K562 (cell line): ENCODE measurements around the gene EPHB2. TPM values are rescaled to one million over a fixed set of nuclear protein-coding genes. Genes with fewer than 3 reads are reported as not detected.

Source experiments
- ATAC-seq: fragments of 200-7000 bp; cut with Tn5 transposase; 3 replicates; pipeline ENCODE4 v1.9.1; 2020; ENCODE audit warnings: moderate library complexity
- BruUV-seq: library from RNA; stranded (reverse); fragments of 400-500 nt; replicated peaks from 2 replicates; lab custom pipeline; 2021; lab: Mats Ljungman, UMichigan
- CTCF ChIA-PET: fragments of 300-600 bp; formaldehyde crosslinking; extraction: SDS; loops from one replicate; lab custom pipeline; 2021; ENCODE audit warnings: low intra/inter-chr PET ratio; lab: Yijun Ruan, JAX
- POLR2A ChIA-PET: fragments of 300-600, 350-650 bp; sonication (Branson Sonifier 250); formaldehyde crosslinking; extraction: SDS; loops from one replicate; lab custom pipeline; 2021; ENCODE audit warnings: antibody characterized with exemption, inconsistent platforms; lab: Yijun Ruan, JAX
- DNase-seq, 4 experiments: peaks; one replicate each; pipeline versions ENCODE4 v3.0.0 to v3.0.0-alpha.2; 2011 to 2018; ENCODE audit warnings: low spot score in 3 of 4, mixed read lengths in 3 of 4; ENCODE audit errors: extremely low read depth in 1 of 4
- FAIRE-seq: peaks from 2 replicates; lab custom pipeline; 2011; peaks lifted over from hg19 to GRCh38; lab: Jason Lieb, UNC
- H2AFZ ChIP-seq: 2 replicates; pipeline ENCODE4 v1.6.0; 2011; ENCODE audit warnings: low read depth, low read length, control low read depth, inconsistent platforms
- H3K27ac ChIP-seq: fragments of 200-600 bp; 3 replicates; pipeline ENCODE4 v1.8.0; 2011; ENCODE audit warnings: low read depth, mild to moderate bottlenecking, control low read depth, inconsistent platforms, low read length, moderate library complexity, mixed read lengths; ENCODE audit errors: extremely low read depth
- H3K27me3 ChIP-seq, 2 experiments: fragments of 300-600 bp in 1 of 2; 2 replicates in 1 of 2; 3 replicates in 1 of 2; pipeline versions ENCODE4 v1.6.0 to v1.8.0; 2011; ENCODE audit warnings: inconsistent platforms in 2 of 2, low read length in 2 of 2, mild to moderate bottlenecking in 1 of 2, mixed read lengths in 1 of 2, moderate library complexity in 1 of 2; ENCODE audit not compliant: control insufficient read depth in 2 of 2, insufficient read depth in 2 of 2
- H3K36me3 ChIP-seq: fragments of 300-600 bp; 3 replicates; pipeline ENCODE4 v1.8.0; 2011; ENCODE audit warnings: mild to moderate bottlenecking, low read length, inconsistent platforms; ENCODE audit not compliant: control insufficient read depth, insufficient read depth
- H3K4me1 ChIP-seq, 2 experiments: fragments of 200-600 bp in 1 of 2; replicated peaks in 1 of 2; 2 replicates in 1 of 2; 3 replicates in 1 of 2; pipeline versions ENCODE4 v1.5.1 to v1.8.0; 2011; ENCODE audit warnings: inconsistent platforms in 2 of 2, low read length in 2 of 2, mild to moderate bottlenecking in 1 of 2, mixed read lengths in 1 of 2, moderate library complexity in 1 of 2; ENCODE audit not compliant: control insufficient read depth in 2 of 2, insufficient read depth in 2 of 2
- H3K4me2 ChIP-seq: 2 replicates; pipeline ENCODE4 v1.6.1; 2011; ENCODE audit warnings: low read length, control low read depth, inconsistent platforms, mixed read lengths; ENCODE audit not compliant: insufficient read depth
- H3K4me3 ChIP-seq: fragments of 200-600 bp; sonication (generic), shearing (Covaris generic); 2 replicates; pipeline ENCODE4 v1.5.1; 2016; ENCODE audit warnings: control low read depth, inconsistent platforms
- H3K79me2 ChIP-seq: fragments of 200-600 bp; 3 replicates; pipeline ENCODE4 v1.8.0; 2011; ENCODE audit warnings: low read length, inconsistent platforms; ENCODE audit not compliant: control insufficient read depth, insufficient read depth
- H3K9ac ChIP-seq, 2 experiments: 2 replicates each; pipeline versions ENCODE4 v1.6.0 to v1.6.1; 2011; ENCODE audit warnings: low read depth in 2 of 2, low read length in 2 of 2, control low read depth in 1 of 2, inconsistent platforms in 1 of 2, mild to moderate bottlenecking in 1 of 2, mixed read lengths in 1 of 2; ENCODE audit not compliant: insufficient read depth in 1 of 2
- H3K9me1 ChIP-seq: one replicate; pipeline ENCODE4 v1.6.0; 2011; ENCODE audit warnings: inconsistent platforms, mild to moderate bottlenecking, low read length, moderate library complexity; ENCODE audit not compliant: control insufficient read depth, insufficient read depth
- H3K9me3 ChIP-seq: replicated peaks from 2 replicates; pipeline ENCODE4 v1.5.1; 2011; ENCODE audit warnings: low read depth, low read length, inconsistent platforms; ENCODE audit not compliant: control insufficient read depth, insufficient read depth
- H4K20me1 ChIP-seq: replicated peaks from 2 replicates; pipeline ENCODE4 v1.6.1; 2011; ENCODE audit warnings: low read length, inconsistent platforms, mixed read lengths; ENCODE audit not compliant: control insufficient read depth, insufficient read depth
- CBFA2T2 ChIP-seq: fragments of 450-650 bp; conservative IDR thresholded peaks from 2 replicates; pipeline ENCODE4 v1.6.1; 2017; ENCODE audit warnings: mild to moderate bottlenecking
- CHCHD3 ChIP-seq: fragments of 250-450 bp; sonication (Bioruptor Pico); IDR thresholded peaks from 2 replicates; pipeline ENCODE4 v2.1.2; 2022; ENCODE audit warnings: mild to moderate bottlenecking
- FOXA1 ChIP-seq: fragments of 450-650 bp; IDR thresholded peaks from 2 replicates; pipeline ENCODE4 v1.6.1; 2016; ENCODE audit warnings: mild to moderate bottlenecking, borderline replicate concordance
- GABPB1 ChIP-seq: sonication (generic); formaldehyde crosslinking; IDR thresholded peaks from 2 replicates; pipeline ENCODE4 v1.8.0; 2022; ENCODE audit warnings: mild to moderate bottlenecking, missing genetic modification reagents
- HDAC8 ChIP-seq: fragments of 450-650 bp; IDR thresholded peaks from 2 replicates; pipeline ENCODE4 v1.6.1; 2016; ENCODE audit warnings: mild to moderate bottlenecking, missing genetic modification characterization, moderate library complexity, missing compliant biosample characterization
- KDM4B ChIP-seq, 2 experiments: fragments of 450-650 bp in 1 of 2; sonication (generic) in 1 of 2; IDR thresholded peaks; 2 replicates each; pipeline ENCODE4 v1.6.1; 2016 to 2017; ENCODE audit warnings: borderline replicate concordance in 2 of 2, antibody characterized with exemption in 1 of 2, low read depth in 1 of 2, mild to moderate bottlenecking in 1 of 2
- KLF1 ChIP-seq: fragments of 450-650 bp; IDR thresholded peaks from 2 replicates; pipeline ENCODE4 v1.6.1; 2016; ENCODE audit warnings: missing genetic modification characterization, missing compliant biosample characterization
- MITF ChIP-seq: IDR thresholded peaks from 2 replicates; pipeline ENCODE4 v1.6.1; 2014; ENCODE audit warnings: antibody characterized with exemption
- SP1 ChIP-seq: sonication (generic); formaldehyde crosslinking; IDR thresholded peaks from 2 replicates; pipeline ENCODE4 v1.8.1; 2022; ENCODE audit warnings: mild to moderate bottlenecking, missing genetic modification reagents
- STAT5A ChIP-seq: IDR thresholded peaks from 2 replicates; pipeline ENCODE4 v1.6.1; 2012; ENCODE audit warnings: low read length, inconsistent platforms, borderline replicate concordance
- TAF15 ChIP-seq: fragments of 200-400 bp; formaldehyde crosslinking; IDR thresholded peaks from 2 replicates; pipeline ENCODE4 v1.6.1; 2017; ENCODE audit warnings: mild to moderate bottlenecking, low read depth, low read length, moderate library complexity
- ZFX ChIP-seq: sonication (generic); formaldehyde crosslinking; IDR thresholded peaks from 2 replicates; pipeline ENCODE4 v1.8.0; 2022; ENCODE audit warnings: mild to moderate bottlenecking, missing genetic modification reagents, moderate library complexity
- WGBS: fragments of 100-300 bp; shearing (Covaris generic); methylation state at CpG from one replicate; pipeline ENCODE4 v1.1.6; 2016; ENCODE audit warnings: low coverage, mixed read lengths; ENCODE audit not compliant: insufficient coverage; ENCODE audit errors: missing lambda C conversion rate; 5-methylcytosine and 5-hydroxymethylcytosine counted together
- in situ Hi-C: fragments of 300-500 bp; cut with MboI; formaldehyde crosslinking; loops from 4 replicates; pipeline ENCODE4 v1.15.0; 2018; ENCODE audit warnings: inconsistent platforms, mixed read lengths
- intact Hi-C: fragments of 100-400 bp; cut with micrococcal nuclease; formaldehyde crosslinking; loops from 2 replicates; pipeline ENCODE4 v1.14.2; 2022
- polyA plus RNA-seq, 8 experiments: library from polyadenylated mRNA; depleted of rRNA in 4 of 8; stranded (reverse) in 5 of 8; unstranded in 3 of 8; fragments of >200 nt; fragmentation: Nextera tagmentation in 2 of 8; fragmentation: Illumina TruSeq in 1 of 8; extraction: Ambion mirVana in 2 of 8; extraction: Trizol in 1 of 8; gene quantifications; 2 replicates each; pipeline versions ENCODE4 v1.2.1 to v1.2.3, GENCODE V29; 2011 to 2014; ENCODE audit warnings: inconsistent platforms in 1 of 8, missing spikeins in 1 of 8
- total RNA-seq, 7 experiments: library from RNA; depleted of rRNA in 6 of 7; stranded (reverse); fragments of >200 nt in 6 of 7; fragmentation: Illumina TruSeq in 2 of 7; extraction: Trizol in 2 of 7; gene quantifications; 2 replicates each; pipeline versions ENCODE4 v1.2.1 to v1.2.3, GENCODE V29; 2011 to 2021; ENCODE audit warnings: low replicate concordance in 1 of 7
- TF ChIP-seq, protein P1 (sequence below): fragments of 450-650 bp; IDR thresholded peaks from 2 replicates; pipeline ENCODE4 v1.6.1; 2016
- TF ChIP-seq, protein P2 (sequence below): sonication (generic); formaldehyde crosslinking; IDR thresholded peaks from 2 replicates; pipeline ENCODE4 v1.4.0; 2020; ENCODE audit warnings: mild to moderate bottlenecking, missing genetic modification reagents
- TF ChIP-seq, protein P3 (sequence below): sonication (generic); formaldehyde crosslinking; IDR thresholded peaks from 2 replicates; pipeline ENCODE4 v1.9.0; 2022; ENCODE audit warnings: mild to moderate bottlenecking, missing genetic modification reagents
- TF ChIP-seq, protein P4 (sequence below): fragments of 450-650 bp; IDR thresholded peaks from 2 replicates; pipeline ENCODE4 v1.6.1; 2017; ENCODE audit warnings: mild to moderate bottlenecking, moderate library complexity

Gene EPHB2
- total and polyA plus RNA-seq, 9 of the 15 experiments (the other 6 are each of a cell fraction or from before 2014, with no cell fraction given), result not detected

GRCh38 chr1:22935433-22935832, 224.8 kb downstream of the EPHB2 start:
- in situ Hi-C loops, result no loop called here
- H4K20me1 ChIP-seq, result no peaks in the 10 kb centered on the region
- H3K9me1 ChIP-seq, result no peaks in the 10 kb centered on the region
- H3K4me1 ChIP-seq, result no peaks in the 10 kb centered on the region; a peak in 1 of 5 replicates
- H3K27ac ChIP-seq, result no peak overlapping the region
- no peaks in the 10 kb centered on the region for H3K36me3 ChIP-seq
- DNase-seq, result peak in 1 of 4 experiments; percentile 47
- ChIA-PET CTCF (no interaction called here), POLR2A (no interaction called here)
- 9% methylated on average over 3 of the region's 3 CpGs for WGBS
- H3K9me3 ChIP-seq, result no peaks in the 10 kb centered on the region
- H2AFZ ChIP-seq, result no peak overlapping the region
- no peak overlapping the region for H3K4me3 ChIP-seq
- no peaks in the 10 kb centered on the region for H3K79me2 ChIP-seq
- H3K9ac ChIP-seq, result no peak overlapping the region
- no TSS peak for BruUV-seq
- no peak overlapping the region for H3K4me2 ChIP-seq
- peak; percentile 70 for ATAC-seq
- FAIRE-seq, result no peak
- H3K27me3 ChIP-seq, result peaks cover 0 to 18% of the 10 kb centered on the region in 2 experiments; a peak in 2 of 5 replicates
- intact Hi-C loops, result loop anchor here (10.0 kb wide), 1 partner anchor 511 kb away; no protein-coding TSS in a partner anchor
- TF ChIP-seq, protein P1, sequence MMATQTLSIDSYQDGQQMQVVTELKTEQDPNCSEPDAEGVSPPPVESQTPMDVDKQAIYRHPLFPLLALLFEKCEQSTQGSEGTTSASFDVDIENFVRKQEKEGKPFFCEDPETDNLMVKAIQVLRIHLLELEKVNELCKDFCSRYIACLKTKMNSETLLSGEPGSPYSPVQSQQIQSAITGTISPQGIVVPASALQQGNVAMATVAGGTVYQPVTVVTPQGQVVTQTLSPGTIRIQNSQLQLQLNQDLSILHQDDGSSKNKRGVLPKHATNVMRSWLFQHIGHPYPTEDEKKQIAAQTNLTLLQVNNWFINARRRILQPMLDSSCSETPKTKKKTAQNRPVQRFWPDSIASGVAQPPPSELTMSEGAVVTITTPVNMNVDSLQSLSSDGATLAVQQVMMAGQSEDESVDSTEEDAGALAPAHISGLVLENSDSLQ, result peak; percentile 95
- TF ChIP-seq STAT5A, result no peak
- no peak for TF ChIP-seq CBFA2T2
- TF ChIP-seq KLF1 (tag), result no peak
- TF ChIP-seq CHCHD3 (CRISPR knock-in tag), result no peak
- no peak for TF ChIP-seq GABPB1
- no peak for TF ChIP-seq ZFX (CRISPR knock-in tag)
- TF ChIP-seq, protein P2, sequence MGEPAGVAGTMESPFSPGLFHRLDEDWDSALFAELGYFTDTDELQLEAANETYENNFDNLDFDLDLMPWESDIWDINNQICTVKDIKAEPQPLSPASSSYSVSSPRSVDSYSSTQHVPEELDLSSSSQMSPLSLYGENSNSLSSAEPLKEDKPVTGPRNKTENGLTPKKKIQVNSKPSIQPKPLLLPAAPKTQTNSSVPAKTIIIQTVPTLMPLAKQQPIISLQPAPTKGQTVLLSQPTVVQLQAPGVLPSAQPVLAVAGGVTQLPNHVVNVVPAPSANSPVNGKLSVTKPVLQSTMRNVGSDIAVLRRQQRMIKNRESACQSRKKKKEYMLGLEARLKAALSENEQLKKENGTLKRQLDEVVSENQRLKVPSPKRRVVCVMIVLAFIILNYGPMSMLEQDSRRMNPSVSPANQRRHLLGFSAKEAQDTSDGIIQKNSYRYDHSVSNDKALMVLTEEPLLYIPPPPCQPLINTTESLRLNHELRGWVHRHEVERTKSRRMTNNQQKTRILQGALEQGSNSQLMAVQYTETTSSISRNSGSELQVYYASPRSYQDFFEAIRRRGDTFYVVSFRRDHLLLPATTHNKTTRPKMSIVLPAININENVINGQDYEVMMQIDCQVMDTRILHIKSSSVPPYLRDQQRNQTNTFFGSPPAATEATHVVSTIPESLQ (CRISPR knock-in tag), result no peak
- TF ChIP-seq SP1 (CRISPR knock-in tag), result no peak
- no peak for TF ChIP-seq MITF
- TF ChIP-seq HDAC8 (tag), result no peak
- no peak for TF ChIP-seq FOXA1
- no peak for TF ChIP-seq KDM4B (IDR thresholded peaks at IDR 0.05; ENCODE audit: borderline replicate concordance in 2 of 2, low read depth in 1 of 2)
- TF ChIP-seq, protein P3, sequence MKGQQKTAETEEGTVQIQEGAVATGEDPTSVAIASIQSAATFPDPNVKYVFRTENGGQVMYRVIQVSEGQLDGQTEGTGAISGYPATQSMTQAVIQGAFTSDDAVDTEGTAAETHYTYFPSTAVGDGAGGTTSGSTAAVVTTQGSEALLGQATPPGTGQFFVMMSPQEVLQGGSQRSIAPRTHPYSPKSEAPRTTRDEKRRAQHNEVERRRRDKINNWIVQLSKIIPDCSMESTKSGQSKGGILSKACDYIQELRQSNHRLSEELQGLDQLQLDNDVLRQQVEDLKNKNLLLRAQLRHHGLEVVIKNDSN (CRISPR knock-in tag), result no peak
- TF ChIP-seq, protein P4, sequence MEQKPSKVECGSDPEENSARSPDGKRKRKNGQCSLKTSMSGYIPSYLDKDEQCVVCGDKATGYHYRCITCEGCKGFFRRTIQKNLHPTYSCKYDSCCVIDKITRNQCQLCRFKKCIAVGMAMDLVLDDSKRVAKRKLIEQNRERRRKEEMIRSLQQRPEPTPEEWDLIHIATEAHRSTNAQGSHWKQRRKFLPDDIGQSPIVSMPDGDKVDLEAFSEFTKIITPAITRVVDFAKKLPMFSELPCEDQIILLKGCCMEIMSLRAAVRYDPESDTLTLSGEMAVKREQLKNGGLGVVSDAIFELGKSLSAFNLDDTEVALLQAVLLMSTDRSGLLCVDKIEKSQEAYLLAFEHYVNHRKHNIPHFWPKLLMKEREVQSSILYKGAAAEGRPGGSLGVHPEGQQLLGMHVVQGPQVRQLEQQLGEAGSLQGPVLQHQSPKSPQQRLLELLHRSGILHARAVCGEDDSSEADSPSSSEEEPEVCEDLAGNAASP, result no peak
- no peak for TF ChIP-seq TAF15
